Measurements from ENCODE around the gene MITF.

Gene MITF

GRCh38 chr3:69761896-69762767 lies 22.9 kb downstream of the MITF start:
- no peak for DNase-seq

- DNase-seq: no peak
Measured at GRCh38 chr3:69762768-69763229, 23.5 kb downstream of the MITF start.

GRCh38 chr3:69763458-69763857 lies 24.2 kb downstream of the MITF start:
- DNase-seq: no peak

GRCh38 chr3:69764121-69764741 lies 25.0 kb downstream of the MITF start:
- no peak for DNase-seq

GRCh38 chr3:69764861-69765260 lies 25.6 kb downstream of the MITF start:
- DNase-seq: no peak

GRCh38 chr3:69766638-69767037 lies 27.4 kb downstream of the MITF start:
- DNase-seq: no peak

GRCh38 chr3:69767571-69767970 lies 28.3 kb downstream of the MITF start:
- DNase-seq: no peak

- DNase-seq: no peak
Measured at GRCh38 chr3:69768438-69768837, 29.2 kb downstream of the MITF start.

- DNase-seq: no peak
Measured at GRCh38 chr3:69770219-69770618, 31.0 kb downstream of the MITF start.

GRCh38 chr3:69770976-69771634 lies 31.8 kb downstream of the MITF start:
- no peak for DNase-seq

- no peak for DNase-seq
Measured at GRCh38 chr3:69772152-69772867, 33.0 kb downstream of the MITF start.

- DNase-seq: no peak
Measured at GRCh38 chr3:69774029-69774428, 34.8 kb downstream of the MITF start.

- no peak for DNase-seq
Measured at GRCh38 chr3:69775751-69776150, 36.5 kb downstream of the MITF start.

GRCh38 chr3:69776289-69776688 lies 37.0 kb downstream of the MITF start:
- no peak for DNase-seq

GRCh38 chr3:69776920-69777581 lies 37.8 kb downstream of the MITF start:
- DNase-seq: no peak

GRCh38 chr3:69777582-69777967 lies 38.3 kb downstream of the MITF start:
- no peak for DNase-seq

- no peak for DNase-seq
Measured at GRCh38 chr3:69781593-69781992, 42.3 kb downstream of the MITF start.

GRCh38 chr3:69784954-69785514 lies 45.8 kb downstream of the MITF start:
- DNase-seq: no peak

GRCh38 chr3:69785769-69786320 lies 46.6 kb downstream of the MITF start:
- no peak for DNase-seq

- no peak for DNase-seq
Measured at GRCh38 chr3:69786854-69787253, 47.6 kb downstream of the MITF start.

- DNase-seq: no peak
Measured at GRCh38 chr3:69787436-69788168, 48.3 kb downstream of the MITF start.
